T-cell (primary cell): ENCODE results near the gene GALNT6. TPM values are rescaled to one million over a fixed set of nuclear protein-coding genes. Genes with fewer than 3 reads are reported as not detected.

Experiments
- ATAC-seq, 4 experiments: fragments of 200-7000 bp in 3 of 4; fragments of 150-1000 bp in 1 of 4; cut with Tn5 transposase; replicated peaks in 1 of 4; 1 replicate in 3 of 4; 2 replicates in 1 of 4; pipeline ENCODE4 v1.10.0; 2021; ENCODE audit warnings: moderate library complexity in 3 of 4, mild to moderate bottlenecking in 2 of 4, moderate number of reproducible peaks in 1 of 4
- CTCF ChIA-PET, 2 donors: fragments of 300-600 bp; sonication (Branson Sonifier 250); formaldehyde crosslinking; loops; one replicate each; lab custom pipeline; 2022; ENCODE audit warnings: antibody characterized with exemption in 2 of 2; lab: Charles Lee
- POLR2A ChIA-PET, 2 donors: fragments of 300-600 bp; sonication (Branson Sonifier 250); formaldehyde crosslinking; loops; one replicate each; lab custom pipeline; 2022; ENCODE audit warnings: antibody characterized with exemption in 2 of 2; lab: Charles Lee
- DNase-seq, 35 experiments: peaks; one replicate each; pipeline versions ENCODE4 v3.0.0 to v3.0.0-alpha.2; 2013 to 2023
- H3K27ac ChIP-seq: one replicate; pipeline ENCODE4 v1.5.1; 2013; ENCODE audit warnings: low read length
- H3K27me3 ChIP-seq, 2 experiments: replicated peaks in 1 of 2; 1 replicate in 1 of 2; 2 replicates in 1 of 2; pipeline versions ENCODE4 v1.6.1 to v1.7.0; 2013; ENCODE audit warnings: low read length in 1 of 2, mixed read lengths in 1 of 2; ENCODE audit not compliant: control insufficient read depth in 2 of 2, insufficient read depth in 2 of 2; ENCODE audit errors: extremely low read depth in 1 of 2
- H3K36me3 ChIP-seq, 2 donors: 1 replicate in 1 of 2; 2 replicates in 1 of 2; pipeline versions ENCODE4 v1.6.1 to v1.7.0; 2013; ENCODE audit warnings: low read length in 1 of 2; ENCODE audit not compliant: control insufficient read depth in 2 of 2, insufficient read depth in 1 of 2; ENCODE audit errors: extremely low read depth in 1 of 2
- H3K4me1 ChIP-seq, 2 experiments: 1 replicate in 1 of 2; 2 replicates in 1 of 2; pipeline versions ENCODE4 v1.6.1 to v1.7.0; 2013; ENCODE audit warnings: low read length in 2 of 2, mixed read lengths in 1 of 2; ENCODE audit not compliant: insufficient read depth in 2 of 2, control insufficient read depth in 1 of 2; ENCODE audit errors: extremely low read depth in 1 of 2
- H3K4me3 ChIP-seq, 2 donors: 1 replicate in 1 of 2; 2 replicates in 1 of 2; pipeline versions ENCODE4 v1.5.1 to v1.7.0; 2013; ENCODE audit warnings: mild to moderate bottlenecking in 2 of 2, low read length in 1 of 2, moderate library complexity in 1 of 2; ENCODE audit not compliant: control insufficient read depth in 1 of 2; ENCODE audit errors: extremely low read depth in 1 of 2
- H3K9me3 ChIP-seq: 2 replicates; pipeline ENCODE4 v1.7.0; 2013
- H3K27ac Mint-ChIP-seq, 2 donors: one replicate each; pipeline ENCODE4 v1.8.0; 2020 to 2021; ENCODE audit warnings: mild to moderate bottlenecking in 2 of 2, mixed read lengths in 2 of 2
- H3K27me3 Mint-ChIP-seq, 2 donors: one replicate each; pipeline ENCODE4 v1.8.0; 2021 to 2022; ENCODE audit warnings: mixed read lengths in 2 of 2
- H3K36me3 Mint-ChIP-seq: one replicate; pipeline ENCODE4 v1.8.0; 2021; ENCODE audit warnings: mixed read lengths
- H3K4me1 Mint-ChIP-seq, 3 donors: one replicate each; pipeline ENCODE4 v1.8.0; 2020 to 2022; ENCODE audit warnings: mixed read lengths in 3 of 3, mild to moderate bottlenecking in 1 of 3
- H3K4me3 Mint-ChIP-seq, 3 donors: one replicate each; pipeline ENCODE4 v1.8.0; 2020 to 2022; ENCODE audit warnings: mild to moderate bottlenecking in 3 of 3, mixed read lengths in 3 of 3, moderate library complexity in 3 of 3
- H3K9me3 Mint-ChIP-seq, 3 donors: one replicate each; pipeline ENCODE4 v1.8.0; 2020 to 2022; ENCODE audit warnings: mixed read lengths in 3 of 3
- WGBS: methylation state at CpG from one replicate; pipeline ENCODE4 v1.1.5; 2013; ENCODE audit warnings: missing lambda C conversion rate; ENCODE audit not compliant: insufficient coverage; 5-methylcytosine and 5-hydroxymethylcytosine counted together
- total RNA-seq, 35 experiments: library from RNA in 6 of 35; stranded (reverse) in 6 of 35; fragments of 120-200 nt in 1 of 35; gene quantifications; one replicate each; pipeline versions ENCODE4 v1.2.1 to v1.2.4 and lab custom pipeline; 2013 to 2026

Gene GALNT6
- total RNA-seq (10 to 100 TPM in 2 of 5 donors, 1 to 10 TPM in 3; 5.3 to 19.6 (median 7.9) TPM), total RNA-seq (lab: John Stamatoyannopoulos, UW) (5.7 to 65.0 (median 19.1) reads per million in 29 experiments)
- 11.4 TPM for total RNA-seq (2013)

DNA sequence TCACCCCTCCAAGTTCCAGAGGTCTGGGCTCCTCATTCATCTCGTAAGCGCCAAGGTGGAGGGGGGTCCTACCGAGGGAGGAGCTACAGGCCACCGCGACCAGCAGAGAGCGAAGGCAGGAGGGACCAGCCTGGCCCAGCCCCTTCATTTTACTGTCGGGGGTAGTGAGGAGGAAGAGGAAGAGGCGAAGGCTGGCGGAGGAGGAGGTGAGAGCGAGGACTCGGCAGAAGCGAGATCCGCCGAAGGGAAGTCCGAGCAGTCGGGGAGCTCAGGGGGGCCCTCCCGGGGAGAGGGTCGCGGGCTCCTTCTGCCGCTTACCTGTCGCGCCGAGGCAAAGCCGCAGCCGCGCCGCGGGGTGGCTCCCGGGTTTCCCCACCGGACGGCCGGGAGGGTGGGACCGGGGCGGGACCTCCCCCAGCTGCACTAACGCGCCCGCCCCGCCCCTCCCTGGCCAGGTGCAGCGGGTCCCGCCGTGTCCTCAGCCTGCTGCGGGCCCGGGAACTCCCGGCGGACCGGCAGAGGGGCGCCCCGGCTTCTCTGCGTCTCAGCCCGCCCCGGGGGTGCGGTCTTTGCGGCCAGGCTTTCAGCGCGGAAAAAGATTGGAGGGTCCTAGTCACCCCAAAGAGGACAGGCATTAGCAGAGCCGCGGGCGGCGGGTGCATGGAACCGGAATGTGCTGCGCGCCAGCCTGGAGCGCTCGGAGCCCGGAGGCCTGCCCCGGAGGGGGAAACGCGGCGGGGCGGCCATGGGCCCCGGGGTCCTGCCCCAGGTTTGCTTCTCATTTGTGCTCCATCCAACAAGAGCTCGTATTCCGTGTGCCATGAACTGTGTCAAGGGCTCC is at the start of gene GALNT6:
Gene GALNT6 (minus strand): TSS at position 124 of the 841 bp plus-strand sequence. CDS start 11,625 bp downstream, outside the sequence.
- POLR2A ChIA-PET: interaction anchor here (0.5 to 1.3 kb wide), 3 partner anchors 10 to 73 kb away, joined by 3 to 6 read pairs (median 6); no protein-coding TSS in a partner anchor
- no peaks in the 10 kb centered on the region for H3K27me3 Mint-ChIP-seq
- CTCF ChIA-PET: interaction anchor here in 1 of 2 donors (1.2 kb wide), 1 partner anchor 24 kb away, joined by 3 read pairs; no protein-coding TSS in a partner anchor

DNA sequence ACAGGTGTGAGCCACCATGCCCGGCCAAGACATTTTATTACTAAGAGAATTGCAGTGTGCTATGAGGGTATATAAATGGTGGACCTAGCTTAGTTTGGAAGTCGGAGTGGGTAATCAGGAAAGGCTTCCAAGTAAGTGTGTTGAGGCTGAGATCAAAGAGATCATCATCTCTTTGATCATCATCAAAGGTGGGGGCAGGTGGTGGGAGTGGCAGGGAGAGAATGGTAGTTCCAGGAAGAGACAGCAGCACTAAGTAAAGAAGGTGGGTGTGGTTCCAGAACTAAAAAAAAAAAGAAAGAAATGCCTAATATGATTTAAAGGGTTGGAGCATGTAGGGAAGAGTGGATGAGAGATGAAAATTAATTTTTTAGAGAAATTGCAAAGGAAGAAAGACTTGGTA is 48.1 kb upstream of the GALNT6 start:
- Mint-ChIP-seq H3K27me3 (peaks cover 0 to 2% of the 10 kb centered on the region in 2 donors), H3K36me3 (no peaks in the 10 kb centered on the region), H3K4me3 (no peak overlapping the region), H3K9me3 (no peaks in the 10 kb centered on the region), H3K27ac (no peak overlapping the region), H3K4me1 (peaks cover 17 to 46% (median 25%) of the 10 kb centered on the region in 3 donors)
- H3K27ac ChIP-seq: no peak overlapping the region
- POLR2A ChIA-PET: interaction anchor here in 1 of 2 donors (0.7 kb wide), 1 partner anchor 284 kb away, joined by 3 read pairs; no protein-coding TSS in a partner anchor
- no peak overlapping the region for H3K4me3 ChIP-seq
- no peaks in the 10 kb centered on the region for H3K4me1 ChIP-seq
- WGBS: 69% methylated on average over 2 of the region's 2 CpGs
- H3K36me3 ChIP-seq: no peaks in the 10 kb centered on the region
- H3K9me3 ChIP-seq: no peaks in the 10 kb centered on the region
- H3K27me3 ChIP-seq: no peaks in the 10 kb centered on the region
- ATAC-seq (no peak), DNase-seq (no peak)
- CTCF ChIA-PET: no interaction called here

More for the DNA sequence above, at the start of gene GALNT6:
- Histone ChIP-seq H3K4me1 (peaks cover 49 to 67% of the 10 kb centered on the region in 2 experiments), H3K27ac (peak within 1 kb of the TSS; percentile 75), H3K36me3 (no peaks in the 10 kb centered on the region), H3K27me3 (no peaks in the 10 kb centered on the region), H3K9me3 (no peaks in the 10 kb centered on the region), H3K4me3 (peak within 1 kb of the TSS; percentile 80 to 87)
- H3K4me1 Mint-ChIP-seq: peaks cover 77 to 86% (median 84%) of the 10 kb centered on the region in 3 donors
- peak within 1 kb of the TSS; percentile 71 to 96 for H3K27ac Mint-ChIP-seq
- H3K4me3 Mint-ChIP-seq: peak within 1 kb of the TSS; percentile 87 to 94 (median 89)
- no peaks in the 10 kb centered on the region for H3K9me3 Mint-ChIP-seq
- DNase-seq (peak; percentile 29 to 83 (median 63)), ATAC-seq (peak; percentile 70 to 78 (median 74))
- no peaks in the 10 kb centered on the region for H3K36me3 Mint-ChIP-seq
- WGBS: under 1% methylated on average over 67 of the region's 73 CpGs

GRCh38 chr12:51437431-51437830 is 46.2 kb upstream of the GALNT6 start:
- H3K4me3 ChIP-seq: no peak overlapping the region
- Mint-ChIP-seq H3K27me3 (peaks cover 0 to 2% of the 10 kb centered on the region in 2 donors), H3K9me3 (no peaks in the 10 kb centered on the region), H3K36me3 (no peaks in the 10 kb centered on the region), H3K4me3 (no peak overlapping the region), H3K27ac (no peak overlapping the region), H3K4me1 (peaks cover 17 to 46% (median 25%) of the 10 kb centered on the region in 3 donors)
- WGBS: 71% methylated on average over 1 of the region's 1 CpG
- no peaks in the 10 kb centered on the region for H3K27me3 ChIP-seq
- ChIA-PET POLR2A (no interaction called here), CTCF (interaction anchor here in 1 of 2 donors (0.6 kb wide), 1 partner anchor 341 kb away, joined by 4 read pairs; no protein-coding TSS in a partner anchor)
- no peaks in the 10 kb centered on the region for H3K36me3 ChIP-seq
- H3K27ac ChIP-seq: no peak overlapping the region
- H3K4me1 ChIP-seq: no peaks in the 10 kb centered on the region
- ATAC-seq (no peak), DNase-seq (no peak)
- H3K9me3 ChIP-seq: no peaks in the 10 kb centered on the region

DNA sequence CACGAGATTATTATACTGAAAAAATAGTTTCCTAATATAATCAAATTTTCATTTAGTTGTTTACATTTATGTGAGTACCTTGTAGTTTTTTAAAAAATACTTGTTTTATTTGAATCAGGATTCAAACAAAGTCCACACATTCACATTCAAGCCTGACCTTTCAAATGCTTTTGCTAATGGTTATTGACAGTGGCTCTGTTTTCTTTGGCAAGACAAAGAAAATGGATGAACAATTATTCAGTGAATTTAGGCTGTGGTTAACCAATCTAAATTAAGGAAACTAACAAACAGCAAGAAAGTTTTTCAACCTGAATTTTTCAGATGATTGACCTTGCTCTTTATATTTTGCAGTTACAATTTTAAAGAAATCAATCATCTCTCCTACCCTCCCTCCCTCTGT is 43.1 kb upstream of the GALNT6 start:
- no peak overlapping the region for H3K4me3 ChIP-seq
- no CpG with 5 or more reads among the region's 1 CpG for WGBS
- peaks cover 0 to 2% of the 10 kb centered on the region in 2 donors for H3K27me3 Mint-ChIP-seq
- POLR2A ChIA-PET: no interaction called here
- ATAC-seq: no peak
- no peaks in the 10 kb centered on the region for H3K36me3 Mint-ChIP-seq
- H3K4me1 ChIP-seq: no peaks in the 10 kb centered on the region
- H3K27ac ChIP-seq: no peak overlapping the region
- DNase-seq: no peak
- no peak overlapping the region for H3K27ac Mint-ChIP-seq
- H3K4me1 Mint-ChIP-seq: peaks cover 4 to 22% (median 10%) of the 10 kb centered on the region in 3 donors
- H3K9me3 ChIP-seq: no peaks in the 10 kb centered on the region
- H3K9me3 Mint-ChIP-seq: no peaks in the 10 kb centered on the region
- H3K4me3 Mint-ChIP-seq: no peak overlapping the region
- no peaks in the 10 kb centered on the region for H3K36me3 ChIP-seq
- H3K27me3 ChIP-seq: no peaks in the 10 kb centered on the region
- CTCF ChIA-PET: interaction anchor here in 1 of 2 donors (2.0 kb wide), 1 partner anchor 10 kb away, joined by 4 read pairs; the partner anchor contains the start of gene SLC4A8

GRCh38 chr12:51432921-51433320 is 41.7 kb upstream of the GALNT6 start:
- Mint-ChIP-seq H3K36me3 (no peaks in the 10 kb centered on the region), H3K9me3 (no peaks in the 10 kb centered on the region), H3K4me3 (no peak overlapping the region), H3K4me1 (peaks cover 0 to 8% (median 1%) of the 10 kb centered on the region in 3 donors), H3K27ac (no peak overlapping the region), H3K27me3 (peaks cover 0 to 2% of the 10 kb centered on the region in 2 donors)
- H3K9me3 ChIP-seq: no peaks in the 10 kb centered on the region
- H3K27ac ChIP-seq: no peak overlapping the region
- H3K27me3 ChIP-seq: no peaks in the 10 kb centered on the region
- no peak for ATAC-seq
- no peak overlapping the region for H3K4me3 ChIP-seq
- H3K36me3 ChIP-seq: no peaks in the 10 kb centered on the region
- no peaks in the 10 kb centered on the region for H3K4me1 ChIP-seq
- DNase-seq: no peak
- WGBS: 100% methylated on average over 1 of the region's 2 CpGs
- ChIA-PET CTCF (interaction anchor here (0.7 to 2.0 kb wide), 2 partner anchors 9 to 98 kb away, joined by 4 to 7 read pairs; partner anchors contain the start of gene SLC4A8 (in 1 of the 2)), POLR2A (interaction anchor here (0.5 to 0.6 kb wide), 2 partner anchors 16 to 101 kb away, joined by 3 read pairs; no protein-coding TSS in a partner anchor)

DNA sequence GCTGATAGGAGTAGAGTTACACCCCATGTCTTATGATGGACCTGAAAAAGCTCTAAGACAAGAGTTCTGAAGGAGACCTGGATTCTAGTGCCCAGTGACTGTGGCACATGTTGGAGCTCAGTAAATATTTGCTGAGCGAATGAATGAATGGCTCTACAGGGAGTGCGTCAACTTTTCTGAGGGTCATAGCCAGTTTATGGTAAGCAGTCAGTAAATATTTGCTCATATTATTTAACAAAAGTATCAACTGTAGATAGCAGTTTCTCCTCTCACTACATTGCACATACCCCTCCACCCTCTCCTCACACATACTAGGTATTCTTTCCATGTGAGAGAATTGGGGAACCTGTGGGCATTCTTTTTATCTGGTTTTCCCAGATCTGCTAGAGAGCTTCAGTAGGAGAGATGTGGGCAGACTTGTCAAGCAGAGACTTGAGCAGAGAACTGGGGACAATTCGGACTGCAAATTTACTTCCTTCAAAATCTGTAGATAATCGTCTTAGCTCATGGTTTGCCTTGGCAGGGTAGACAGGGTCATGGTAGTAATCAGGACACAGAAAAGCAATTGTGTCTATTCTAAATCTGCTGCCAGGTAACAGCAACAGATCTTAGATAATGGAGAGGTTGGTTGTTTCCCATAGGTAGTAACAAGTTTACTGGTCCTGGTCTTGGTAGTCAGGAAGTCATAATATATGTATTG is 39.1 kb upstream of the GALNT6 start:
- H3K4me3 ChIP-seq: no peak overlapping the region
- no peaks in the 10 kb centered on the region for H3K9me3 Mint-ChIP-seq
- no peaks in the 10 kb centered on the region for H3K36me3 Mint-ChIP-seq
- H3K27me3 Mint-ChIP-seq: no peaks in the 10 kb centered on the region
- peaks cover 0 to 4% of the 10 kb centered on the region in 2 experiments for H3K4me1 ChIP-seq
- WGBS: 80% methylated on average over 1 of the region's 4 CpGs
- no peak for DNase-seq
- no peak overlapping the region for H3K27ac Mint-ChIP-seq
- ATAC-seq: no peak
- H3K9me3 ChIP-seq: no peaks in the 10 kb centered on the region
- no peak overlapping the region for H3K27ac ChIP-seq
- peaks cover 0 to 3% (median 1%) of the 10 kb centered on the region in 3 donors for H3K4me1 Mint-ChIP-seq
- no peaks in the 10 kb centered on the region for H3K27me3 ChIP-seq
- H3K36me3 ChIP-seq: no peaks in the 10 kb centered on the region
- H3K4me3 Mint-ChIP-seq: no peak overlapping the region
- ChIA-PET POLR2A (no interaction called here), CTCF (no interaction called here)
